Measurements from ENCODE around the gene PPP1R7.

GRCh38 chr2:241200822-241201395 lies 50.6 kb downstream of the PPP1R7 start:
- no peak for TF ChIP-seq ZNF248 (tag by site-specific recombination; IDR thresholded peaks at IDR 0.05)
- TF ChIP-seq ZNF146 (tag by site-specific recombination; IDR thresholded peaks at IDR 0.05), result no peak
- TF ChIP-seq CTCF (tag by site-specific recombination; IDR thresholded peaks at IDR 0.05), result no peak
- no peak for TF ChIP-seq ZNF549 (tag by site-specific recombination; IDR thresholded peaks at IDR 0.05)
- TF ChIP-seq ZNF521 (tag by site-specific recombination; IDR thresholded peaks at IDR 0.05), result no peak
- no peak for TF ChIP-seq ZNF350 (tag by site-specific recombination; IDR thresholded peaks at IDR 0.05)
- no peak for TF ChIP-seq ZNF112 (tag by site-specific recombination; IDR thresholded peaks at IDR 0.05)
